Ascending aorta (tissue), 2 donors: ENCODE data around the gene ZFAND2B. TPM values are rescaled to one million over a fixed set of nuclear protein-coding genes. Genes with fewer than 3 reads are reported as not detected.
"Not testable (repeated sequence)": the region's sequence is repeated elsewhere in the genome, so short reads cannot be mapped to it uniquely, and the experiment has no call there.

ENCODE experiments used
- DNase-seq, 2 donors: peaks; one replicate each; pipeline ENCODE4 v3.0.0-alpha.2; 2019; ENCODE audit warnings: low spot score in 2 of 2
- H3K27ac ChIP-seq, 2 donors: fragments of 200-600 bp; sonication (generic); one replicate each; pipeline ENCODE4 v1.5.1; 2016 to 2017; ENCODE audit warnings: mild to moderate bottlenecking in 1 of 2
- H3K27me3 ChIP-seq: fragments of 200-600 bp; sonication (generic); one replicate; pipeline ENCODE4 v1.5.1; 2017
- H3K36me3 ChIP-seq, 2 donors: fragments of 200-600 bp; sonication (generic); one replicate each; pipeline ENCODE4 v1.5.1; 2016
- H3K4me1 ChIP-seq, 2 donors: fragments of 200-600 bp; sonication (generic); one replicate each; pipeline ENCODE4 v1.5.1; 2016 to 2017; ENCODE audit warnings: mild to moderate bottlenecking in 1 of 2
- H3K4me3 ChIP-seq, 2 donors: fragments of 200-600 bp; sonication (generic); one replicate each; pipeline ENCODE4 v1.5.1; 2016 to 2017; ENCODE audit warnings: mild to moderate bottlenecking in 1 of 2
- H3K9me3 ChIP-seq, 2 donors: fragments of 200-600 bp; sonication (generic); one replicate each; pipeline ENCODE4 v1.5.1; 2016
- CTCF ChIP-seq, 3 experiments: fragments of 200-600 bp in 2 of 3; fragments of 450-650 bp in 1 of 3; sonication (generic) in 2 of 3; IDR thresholded peaks; one replicate each; pipeline ENCODE4 v1.5.1; 2016 to 2019; ENCODE audit warnings: antibody characterized with exemption in 3 of 3, mild to moderate bottlenecking in 1 of 3, moderate library complexity in 1 of 3
- intact Hi-C: fragments of 100-400 bp; cut with DNase I; formaldehyde crosslinking; loops from one replicate; pipeline ENCODE4 v1.15.1; 2023
- total RNA-seq: library from RNA; depleted of rRNA; stranded (reverse); fragments of >200 nt; gene quantifications from one replicate; pipeline ENCODE4 v1.1.0, GENCODE V29; 2016

The ZFAND2B gene
- total RNA-seq, 1 donor from 2014 or later = 225 TPM

DNA sequence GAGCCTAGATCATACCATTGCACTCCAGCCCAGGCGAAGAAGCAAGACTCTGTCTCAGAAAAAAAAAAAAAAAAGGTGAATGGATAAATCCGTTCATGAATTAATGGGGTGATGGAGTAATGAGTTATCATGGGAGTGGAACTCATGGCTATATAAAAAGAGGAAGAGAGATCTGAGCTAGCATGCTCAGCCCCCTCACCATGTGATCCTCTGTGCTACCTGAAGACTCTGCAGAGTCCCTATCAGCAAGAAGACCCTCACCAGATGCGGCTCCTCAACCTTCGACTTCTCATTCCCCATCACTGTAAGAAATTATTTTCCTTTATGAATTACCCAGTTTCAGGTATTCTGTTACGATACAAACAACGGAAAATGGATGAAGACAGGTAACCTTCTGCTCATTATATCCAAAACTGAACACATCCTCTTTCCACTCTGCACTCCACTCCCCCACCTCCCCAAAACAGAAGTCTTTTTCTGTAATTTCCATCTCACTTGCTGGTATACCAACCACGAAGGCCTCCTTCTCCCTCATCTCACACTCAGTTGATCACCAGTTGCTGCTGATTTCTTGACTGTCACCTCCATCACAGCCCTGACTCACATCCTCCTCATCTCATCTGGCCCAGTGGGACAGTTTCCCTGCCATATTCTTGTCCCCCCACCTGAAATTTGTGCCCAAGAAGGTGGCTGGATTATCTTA is 19.7 kb upstream of the ZFAND2B start:
- no peaks in the 10 kb centered on the region for H3K9me3 ChIP-seq
- intact Hi-C loops = no loop called here
- H3K36me3 ChIP-seq = peaks cover 16 to 23% of the 10 kb centered on the region in 2 donors
- peak in 1 of 2 donors; percentile 27 for DNase-seq
- no peaks in the 10 kb centered on the region for H3K4me1 ChIP-seq
- TF ChIP-seq CTCF (IDR thresholded peaks at IDR 0.05) = no peak
- H3K27ac ChIP-seq = no peak overlapping the region
- H3K27me3 ChIP-seq = no peaks in the 10 kb centered on the region
- no peak overlapping the region for H3K4me3 ChIP-seq

GRCh38 chr2:219197388-219197787 is 9.2 kb upstream of the ZFAND2B start:
- no peak for DNase-seq
- Histone ChIP-seq H3K9me3 (no peaks in the 10 kb centered on the region), H3K4me3 (no peak overlapping the region), H3K36me3 (no peaks in the 10 kb centered on the region), H3K4me1 (no peaks in the 10 kb centered on the region), H3K27ac (no peak overlapping the region), H3K27me3 (no peaks in the 10 kb centered on the region)
- intact Hi-C loops = no loop called here
- no peak for TF ChIP-seq CTCF (IDR thresholded peaks at IDR 0.05)

DNA sequence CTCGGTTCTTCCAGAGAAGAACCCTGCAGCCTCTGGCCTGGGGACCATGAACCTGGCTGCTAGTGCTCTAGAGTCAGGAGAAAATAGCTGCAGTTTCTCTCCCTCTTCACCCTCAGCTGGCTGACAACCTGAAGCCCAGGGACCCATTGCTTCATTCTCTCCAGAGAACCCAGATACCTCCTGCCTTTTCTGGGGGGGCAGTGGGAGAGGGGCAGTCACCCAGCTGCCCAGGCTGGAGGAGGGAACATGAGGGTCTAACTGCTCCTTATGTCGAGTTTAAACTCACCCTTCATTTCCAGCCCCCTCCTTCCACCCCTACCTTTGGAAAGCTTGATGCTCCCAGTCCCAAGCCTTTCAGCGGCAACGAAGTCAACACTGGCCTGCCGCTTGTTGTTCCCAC is 7.6 kb upstream of the ZFAND2B start:
- TF ChIP-seq CTCF (IDR thresholded peaks at IDR 0.05) = no peak
- H3K9me3 ChIP-seq = no peaks in the 10 kb centered on the region
- H3K27me3 ChIP-seq = no peaks in the 10 kb centered on the region
- H3K27ac ChIP-seq = no peak overlapping the region
- peak in 1 of 2 donors; percentile 39 for DNase-seq
- no peaks in the 10 kb centered on the region for H3K36me3 ChIP-seq
- H3K4me3 ChIP-seq = no peak overlapping the region
- intact Hi-C loops = no loop called here
- no peaks in the 10 kb centered on the region for H3K4me1 ChIP-seq

DNA sequence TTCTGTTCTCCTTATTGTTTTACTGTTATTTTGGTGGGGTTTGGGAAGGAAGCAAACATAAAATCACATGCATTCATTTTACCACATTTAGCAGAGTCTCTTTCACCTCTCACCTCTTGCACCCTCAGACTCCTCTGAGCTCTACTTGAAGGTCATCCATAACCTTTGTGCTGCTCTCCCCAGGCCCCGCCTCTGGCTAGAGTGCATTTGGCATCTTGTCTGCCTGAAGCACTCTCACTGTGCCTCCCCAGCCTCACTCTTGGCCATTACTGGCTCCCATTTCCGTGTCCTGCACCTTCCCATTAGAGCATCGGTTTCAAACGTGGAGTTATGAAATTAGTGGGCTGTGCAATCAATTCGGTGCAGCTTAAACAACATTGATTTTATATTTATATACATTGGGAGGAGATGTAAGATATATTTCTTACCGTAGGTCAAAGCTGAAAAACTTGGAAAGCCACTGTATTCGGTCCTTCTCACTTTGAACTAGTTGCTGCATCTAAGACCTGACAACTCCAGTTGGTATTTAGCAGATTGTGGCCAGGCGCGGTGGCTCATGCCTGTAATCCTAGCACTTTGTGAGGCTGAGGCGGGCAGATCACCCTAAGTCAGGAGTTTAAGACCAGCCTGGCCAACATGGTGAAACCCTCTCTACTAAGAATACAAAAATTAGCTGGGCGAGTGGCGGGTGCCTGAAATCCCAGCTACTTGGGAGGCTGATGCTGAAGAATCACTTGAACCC is 6.9 kb upstream of the ZFAND2B start:
- Histone ChIP-seq H3K4me3 (no peak overlapping the region), H3K4me1 (no peaks in the 10 kb centered on the region), H3K9me3 (no peaks in the 10 kb centered on the region), H3K27me3 (no peaks in the 10 kb centered on the region), H3K27ac (no peak overlapping the region), H3K36me3 (no peaks in the 10 kb centered on the region)
- DNase-seq = peak in 1 of 2 donors; percentile 41
- intact Hi-C loops = no loop called here
- no peak for TF ChIP-seq CTCF (IDR thresholded peaks at IDR 0.05)

DNA sequence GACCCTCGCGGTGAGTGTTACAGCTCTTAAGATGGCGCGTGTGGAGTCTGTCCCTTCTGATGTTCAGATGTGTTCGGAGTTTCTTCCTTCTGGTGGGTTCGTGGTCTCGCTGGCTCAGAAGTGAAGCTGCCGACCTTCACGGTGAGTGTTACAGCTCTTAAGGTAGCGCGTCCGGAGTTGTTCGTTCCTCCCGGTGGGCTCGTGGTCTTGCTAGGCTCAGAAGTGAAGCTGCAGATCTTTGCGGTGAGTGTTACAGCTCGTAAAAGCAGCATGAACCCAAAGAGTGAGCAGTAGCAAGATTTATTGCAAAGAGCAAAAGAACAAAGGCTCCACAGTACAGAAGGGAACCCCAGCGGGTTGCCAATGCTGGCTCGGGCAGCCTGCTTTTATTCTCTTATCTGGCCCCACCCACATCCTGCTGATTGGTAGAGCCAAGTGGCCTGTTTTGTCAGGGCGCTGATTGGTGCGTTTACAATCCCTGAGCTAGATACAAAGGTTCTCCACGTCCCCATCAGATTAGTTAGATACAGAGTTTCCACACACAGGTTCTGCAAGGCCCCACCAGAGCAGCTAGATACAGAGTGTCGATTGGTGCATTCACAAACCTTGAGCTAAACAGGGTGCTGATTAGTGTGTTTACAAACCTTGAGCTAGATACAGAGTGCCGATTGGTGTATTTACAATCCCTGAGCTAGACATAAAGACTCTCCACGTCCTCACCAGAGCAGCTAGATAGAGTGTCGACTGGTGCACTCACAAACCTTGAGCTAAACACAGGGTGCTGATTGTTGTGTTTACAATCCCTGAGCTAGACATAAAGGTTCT is 5.9 kb upstream of the ZFAND2B start:
- DNase-seq = peak in 1 of 2 donors; percentile 40
- H3K36me3 ChIP-seq, H3K4me1 ChIP-seq, H3K27me3 ChIP-seq, H3K9me3 ChIP-seq, H3K4me3 ChIP-seq, intact Hi-C loops, H3K27ac ChIP-seq: not testable (repeated sequence)

GRCh38 chr2:219201331-219201730 is 5.3 kb upstream of the ZFAND2B start:
- peak in 1 of 2 donors; percentile 11 for DNase-seq
- H3K27me3 ChIP-seq, H3K27ac ChIP-seq, H3K36me3 ChIP-seq, H3K9me3 ChIP-seq, intact Hi-C loops, H3K4me3 ChIP-seq, H3K4me1 ChIP-seq: not testable (repeated sequence)
